Sigmoid colon (tissue), 4 donors: ENCODE results near the gene FAM83B.
"Not testable (repeated sequence)": the region's sequence is repeated elsewhere in the genome, so short reads cannot be mapped to it uniquely, and the experiment has no call there.

Experiments
- EP300 ChIP-seq, 4 donors: sonication (generic); formaldehyde crosslinking; IDR thresholded peaks; one replicate each; pipeline ENCODE4 v1.6.1; 2017; ENCODE audit warnings: antibody characterized with exemption in 4 of 4
- POLR2A ChIP-seq, 2 donors: fragments of 450-650 bp; IDR thresholded peaks; one replicate each; pipeline ENCODE4 v1.6.1; 2016; ENCODE audit warnings: antibody characterized with exemption in 2 of 2, mild to moderate bottlenecking in 2 of 2, moderate library complexity in 2 of 2
- POLR2AphosphoS5 ChIP-seq, 4 donors: sonication (generic); formaldehyde crosslinking; IDR thresholded peaks; one replicate each; pipeline ENCODE4 v1.6.1; 2017; ENCODE audit warnings: antibody characterized with exemption in 4 of 4
- TF ChIP-seq, protein P1 (sequence below), 4 experiments: fragments of 450-650 bp in 3 of 4; fragments of 200-600 bp in 1 of 4; IDR thresholded peaks; one replicate each; pipeline ENCODE4 v1.5.1; 2016 to 2019; ENCODE audit warnings: antibody characterized with exemption in 4 of 4, mild to moderate bottlenecking in 3 of 4, moderate library complexity in 2 of 4

- TF ChIP-seq, protein P1, sequence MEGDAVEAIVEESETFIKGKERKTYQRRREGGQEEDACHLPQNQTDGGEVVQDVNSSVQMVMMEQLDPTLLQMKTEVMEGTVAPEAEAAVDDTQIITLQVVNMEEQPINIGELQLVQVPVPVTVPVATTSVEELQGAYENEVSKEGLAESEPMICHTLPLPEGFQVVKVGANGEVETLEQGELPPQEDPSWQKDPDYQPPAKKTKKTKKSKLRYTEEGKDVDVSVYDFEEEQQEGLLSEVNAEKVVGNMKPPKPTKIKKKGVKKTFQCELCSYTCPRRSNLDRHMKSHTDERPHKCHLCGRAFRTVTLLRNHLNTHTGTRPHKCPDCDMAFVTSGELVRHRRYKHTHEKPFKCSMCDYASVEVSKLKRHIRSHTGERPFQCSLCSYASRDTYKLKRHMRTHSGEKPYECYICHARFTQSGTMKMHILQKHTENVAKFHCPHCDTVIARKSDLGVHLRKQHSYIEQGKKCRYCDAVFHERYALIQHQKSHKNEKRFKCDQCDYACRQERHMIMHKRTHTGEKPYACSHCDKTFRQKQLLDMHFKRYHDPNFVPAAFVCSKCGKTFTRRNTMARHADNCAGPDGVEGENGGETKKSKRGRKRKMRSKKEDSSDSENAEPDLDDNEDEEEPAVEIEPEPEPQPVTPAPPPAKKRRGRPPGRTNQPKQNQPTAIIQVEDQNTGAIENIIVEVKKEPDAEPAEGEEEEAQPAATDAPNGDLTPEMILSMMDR (IDR thresholded peaks at IDR 0.05) = not testable (repeated sequence)
- TF ChIP-seq POLR2A, POLR2AphosphoS5, EP300 (IDR thresholded peaks at IDR 0.05): not testable (repeated sequence)
Observed at GRCh38 chr6:54979161-54979560, 132.6 kb downstream of the FAM83B start.
